Measurements from ENCODE around the gene DDX10.
A peak's percentile ranks its signal among the peaks of the same experiment; 100 is the strongest.
"Not testable (repeated sequence)": the region's sequence is repeated elsewhere in the genome, so short reads cannot be mapped to it uniquely, and the experiment has no call there.

Gene DDX10

GRCh38 chr11:108648528-108648885 is 16.4 kb upstream of the DDX10 start:
- Histone ChIP-seq H3K4me3 (ENCODE audit: low read depth in 1 of 5, low read length in 5 of 5) (no peak overlapping the region), H3K36me3 (ENCODE audit: control insufficient read depth in 5 of 5, insufficient read depth in 5 of 5, low read length in 5 of 5) (no peaks in the 10 kb centered on the region), H3K9me3 (ENCODE audit: control insufficient read depth in 5 of 5, low read length in 5 of 5) (no peaks in the 10 kb centered on the region), H3K9ac (ENCODE audit: low read length in 5 of 5) (no peak overlapping the region), H3K4me1 (ENCODE audit: control insufficient read depth in 5 of 5, insufficient read depth in 5 of 5, low read length in 5 of 5) (peaks cover 4 to 19% (median 12%) of the 10 kb centered on the region in 5 donors), H3K27ac (ENCODE audit: low read depth, low read length) (no peak overlapping the region), H3K27me3 (ENCODE audit: control insufficient read depth in 5 of 5, insufficient read depth in 4 of 5, low read length in 5 of 5) (no peaks in the 10 kb centered on the region)

GRCh38 chr11:108654100-108654499 is 10.8 kb upstream of the DDX10 start:
- H3K36me3 ChIP-seq (ENCODE audit: control insufficient read depth in 5 of 5, insufficient read depth in 5 of 5, low read length in 5 of 5); H3K9ac ChIP-seq (ENCODE audit: low read length in 5 of 5); H3K27ac ChIP-seq (ENCODE audit: low read depth, low read length); H3K9me3 ChIP-seq (ENCODE audit: control insufficient read depth in 5 of 5, low read length in 5 of 5); H3K27me3 ChIP-seq (ENCODE audit: control insufficient read depth in 5 of 5, insufficient read depth in 4 of 5, low read length in 5 of 5); H3K4me3 ChIP-seq (ENCODE audit: low read depth in 1 of 5, low read length in 5 of 5); H3K4me1 ChIP-seq (ENCODE audit: control insufficient read depth in 5 of 5, insufficient read depth in 5 of 5, low read length in 5 of 5): not testable (repeated sequence)

GRCh38 chr11:108654994-108655631 is 9.8 kb upstream of the DDX10 start:
- Histone ChIP-seq H3K4me1 (ENCODE audit: control insufficient read depth in 5 of 5, insufficient read depth in 5 of 5, low read length in 5 of 5) (no peaks in the 10 kb centered on the region), H3K36me3 (ENCODE audit: control insufficient read depth in 5 of 5, insufficient read depth in 5 of 5, low read length in 5 of 5) (no peaks in the 10 kb centered on the region), H3K4me3 (ENCODE audit: low read depth in 1 of 5, low read length in 5 of 5) (no peak overlapping the region), H3K9me3 (ENCODE audit: control insufficient read depth in 5 of 5, low read length in 5 of 5) (no peaks in the 10 kb centered on the region), H3K27ac (ENCODE audit: low read depth, low read length) (no peak overlapping the region), H3K9ac (ENCODE audit: low read length in 5 of 5) (no peak overlapping the region), H3K27me3 (ENCODE audit: control insufficient read depth in 5 of 5, insufficient read depth in 4 of 5, low read length in 5 of 5) (no peaks in the 10 kb centered on the region)

GRCh38 chr11:108662700-108663099 is 2.2 kb upstream of the DDX10 start:
- H3K4me3 ChIP-seq (ENCODE audit: low read depth in 1 of 5, low read length in 5 of 5): no peak overlapping the region
- H3K27me3 ChIP-seq (ENCODE audit: control insufficient read depth in 5 of 5, insufficient read depth in 4 of 5, low read length in 5 of 5): no peaks in the 10 kb centered on the region
- peaks cover 5 to 27% (median 23%) of the 10 kb centered on the region in 5 donors for H3K4me1 ChIP-seq (ENCODE audit: control insufficient read depth in 5 of 5, insufficient read depth in 5 of 5, low read length in 5 of 5)
- no peak overlapping the region for H3K9ac ChIP-seq (ENCODE audit: low read length in 5 of 5)
- no peak overlapping the region for H3K27ac ChIP-seq (ENCODE audit: low read depth, low read length)
- H3K9me3 ChIP-seq (ENCODE audit: control insufficient read depth in 5 of 5, low read length in 5 of 5): no peaks in the 10 kb centered on the region
- H3K36me3 ChIP-seq (ENCODE audit: control insufficient read depth in 5 of 5, insufficient read depth in 5 of 5, low read length in 5 of 5): peaks cover 0 to 4% (median 3%) of the 10 kb centered on the region in 5 donors

GRCh38 chr11:108663154-108663877 is 1.6 kb upstream of the DDX10 start:
- no peaks in the 10 kb centered on the region for H3K9me3 ChIP-seq (ENCODE audit: control insufficient read depth in 5 of 5, low read length in 5 of 5)
- peaks cover 0 to 5% (median 4%) of the 10 kb centered on the region in 5 donors for H3K36me3 ChIP-seq (ENCODE audit: control insufficient read depth in 5 of 5, insufficient read depth in 5 of 5, low read length in 5 of 5)
- H3K27ac ChIP-seq (ENCODE audit: low read depth, low read length): no peak overlapping the region
- H3K4me1 ChIP-seq (ENCODE audit: control insufficient read depth in 5 of 5, insufficient read depth in 5 of 5, low read length in 5 of 5): peaks cover 5 to 27% (median 23%) of the 10 kb centered on the region in 5 donors
- no peaks in the 10 kb centered on the region for H3K27me3 ChIP-seq (ENCODE audit: control insufficient read depth in 5 of 5, insufficient read depth in 4 of 5, low read length in 5 of 5)
- no peak overlapping the region for H3K9ac ChIP-seq (ENCODE audit: low read length in 5 of 5)
- H3K4me3 ChIP-seq (ENCODE audit: low read depth in 1 of 5, low read length in 5 of 5): no peak overlapping the region

GRCh38 chr11:108666373-108666772 is 1.5 kb downstream of the DDX10 start:
- Histone ChIP-seq H3K36me3 (ENCODE audit: control insufficient read depth in 5 of 5, insufficient read depth in 5 of 5, low read length in 5 of 5) (peaks cover 0 to 5% (median 4%) of the 10 kb centered on the region in 5 donors), H3K9ac (ENCODE audit: low read length in 5 of 5) (peak overlapping the region in 2 of 5 donors; percentile 30 to 87), H3K4me3 (ENCODE audit: low read depth in 1 of 5, low read length in 5 of 5) (peak overlapping the region in 1 of 5 donors; percentile 13), H3K9me3 (ENCODE audit: control insufficient read depth in 5 of 5, low read length in 5 of 5) (no peaks in the 10 kb centered on the region), H3K27me3 (ENCODE audit: control insufficient read depth in 5 of 5, insufficient read depth in 4 of 5, low read length in 5 of 5) (no peaks in the 10 kb centered on the region), H3K27ac (ENCODE audit: low read depth, low read length) (no peak overlapping the region), H3K4me1 (ENCODE audit: control insufficient read depth in 5 of 5, insufficient read depth in 5 of 5, low read length in 5 of 5) (peaks cover 5 to 27% (median 24%) of the 10 kb centered on the region in 5 donors)

- Histone ChIP-seq H3K4me1 (ENCODE audit: control insufficient read depth in 5 of 5, insufficient read depth in 5 of 5, low read length in 5 of 5) (peaks cover 5 to 28% (median 23%) of the 10 kb centered on the region in 5 donors), H3K9ac (ENCODE audit: low read length in 5 of 5) (no peak overlapping the region), H3K9me3 (ENCODE audit: control insufficient read depth in 5 of 5, low read length in 5 of 5) (no peaks in the 10 kb centered on the region), H3K4me3 (ENCODE audit: low read depth in 1 of 5, low read length in 5 of 5) (no peak overlapping the region), H3K36me3 (ENCODE audit: control insufficient read depth in 5 of 5, insufficient read depth in 5 of 5, low read length in 5 of 5) (peaks cover 0 to 8% (median 4%) of the 10 kb centered on the region in 5 donors), H3K27me3 (ENCODE audit: control insufficient read depth in 5 of 5, insufficient read depth in 4 of 5, low read length in 5 of 5) (no peaks in the 10 kb centered on the region), H3K27ac (ENCODE audit: low read depth, low read length) (no peak overlapping the region)
Measured at GRCh38 chr11:108669286-108669685, 4.4 kb downstream of the DDX10 start.

- Histone ChIP-seq H3K4me1 (ENCODE audit: control insufficient read depth in 5 of 5, insufficient read depth in 5 of 5, low read length in 5 of 5) (peaks cover 5 to 26% (median 21%) of the 10 kb centered on the region in 5 donors), H3K36me3 (ENCODE audit: control insufficient read depth in 5 of 5, insufficient read depth in 5 of 5, low read length in 5 of 5) (peaks cover 0 to 9% (median 6%) of the 10 kb centered on the region in 5 donors), H3K4me3 (ENCODE audit: low read depth in 1 of 5, low read length in 5 of 5) (no peak overlapping the region), H3K27me3 (ENCODE audit: control insufficient read depth in 5 of 5, insufficient read depth in 4 of 5, low read length in 5 of 5) (no peaks in the 10 kb centered on the region), H3K9ac (ENCODE audit: low read length in 5 of 5) (no peak overlapping the region), H3K9me3 (ENCODE audit: control insufficient read depth in 5 of 5, low read length in 5 of 5) (no peaks in the 10 kb centered on the region), H3K27ac (ENCODE audit: low read depth, low read length) (no peak overlapping the region)
Measured at GRCh38 chr11:108669711-108670110, 4.8 kb downstream of the DDX10 start.

GRCh38 chr11:108670451-108670850 is 5.6 kb downstream of the DDX10 start:
- Histone ChIP-seq H3K4me1 (ENCODE audit: control insufficient read depth in 5 of 5, insufficient read depth in 5 of 5, low read length in 5 of 5) (peaks cover 5 to 23% (median 18%) of the 10 kb centered on the region in 5 donors), H3K9me3 (ENCODE audit: control insufficient read depth in 5 of 5, low read length in 5 of 5) (no peaks in the 10 kb centered on the region), H3K4me3 (ENCODE audit: low read depth in 1 of 5, low read length in 5 of 5) (no peak overlapping the region), H3K27me3 (ENCODE audit: control insufficient read depth in 5 of 5, insufficient read depth in 4 of 5, low read length in 5 of 5) (no peaks in the 10 kb centered on the region), H3K36me3 (ENCODE audit: control insufficient read depth in 5 of 5, insufficient read depth in 5 of 5, low read length in 5 of 5) (peaks cover 3 to 16% (median 12%) of the 10 kb centered on the region in 5 donors), H3K27ac (ENCODE audit: low read depth, low read length) (no peak overlapping the region), H3K9ac (ENCODE audit: low read length in 5 of 5) (no peak overlapping the region)

- Histone ChIP-seq H3K27me3 (ENCODE audit: control insufficient read depth in 5 of 5, insufficient read depth in 4 of 5, low read length in 5 of 5) (no peaks in the 10 kb centered on the region), H3K4me3 (ENCODE audit: low read depth in 1 of 5, low read length in 5 of 5) (no peak overlapping the region), H3K9me3 (ENCODE audit: control insufficient read depth in 5 of 5, low read length in 5 of 5) (no peaks in the 10 kb centered on the region), H3K4me1 (ENCODE audit: control insufficient read depth in 5 of 5, insufficient read depth in 5 of 5, low read length in 5 of 5) (peaks cover 0 to 6% (median 4%) of the 10 kb centered on the region in 5 donors), H3K27ac (ENCODE audit: low read depth, low read length) (no peak overlapping the region), H3K9ac (ENCODE audit: low read length in 5 of 5) (no peak overlapping the region), H3K36me3 (ENCODE audit: control insufficient read depth in 5 of 5, insufficient read depth in 5 of 5, low read length in 5 of 5) (peaks cover 18 to 28% (median 23%) of the 10 kb centered on the region in 5 donors)
Measured at GRCh38 chr11:108672113-108672512, 7.2 kb downstream of the DDX10 start.

All from subcutaneous abdominal adipose tissue (tissue), 5 donors.